ENCODE results near the gene ANKRD50. TPM values are rescaled to one million over a fixed set of nuclear protein-coding genes. Genes with fewer than 3 reads are reported as not detected.

The ANKRD50 gene
- total and polyA plus RNA-seq, 2 of the 13 experiments (the other 11 are each of a cell fraction or from before 2014, with no cell fraction given) = 2.4 to 4.4 TPM

- Histone ChIP-seq H3K36me3 (replicated peaks in 1 of 2; ENCODE audit: control insufficient read depth in 1 of 2, insufficient read depth in 2 of 2, low read length in 2 of 2) (no peaks in the 10 kb centered on the region), H3K4me1 (ENCODE audit: insufficient read depth, low read length) (no peaks in the 10 kb centered on the region), H3K4me2 (ENCODE audit: low read depth, low read length) (no peak overlapping the region), H4K20me1 (ENCODE audit: insufficient read depth, low read length) (no peaks in the 10 kb centered on the region), H3K4me3 (replicated peaks in 1 of 3; ENCODE audit: insufficient read depth in 1 of 3, low read depth in 2 of 3, low read length in 3 of 3) (no peak overlapping the region), H3K9me3 (ENCODE audit: low read length) (no peaks in the 10 kb centered on the region), H3K9ac (ENCODE audit: insufficient read depth, low read depth, low read length) (no peak overlapping the region), H3K27me3 (ENCODE audit: control insufficient read depth in 1 of 2, insufficient read depth in 2 of 2, low read length in 2 of 2) (no peaks in the 10 kb centered on the region; a peak in 1 of 5 replicates), H3K27ac (ENCODE audit: extremely low read length, insufficient read depth, low read length) (no peak overlapping the region), H3K79me2 (ENCODE audit: insufficient read depth, low read length) (no peaks in the 10 kb centered on the region), H2AFZ (ENCODE audit: low read length) (no peak overlapping the region)
- 52% methylated on average over 4 of the region's 4 CpGs for WGBS (ENCODE audit: low lambda C conversion rate)
- no peak for TF ChIP-seq ZNF503 (CRISPR knock-in tag; IDR thresholded peaks at IDR 0.05)
- TF ChIP-seq, protein P1, sequence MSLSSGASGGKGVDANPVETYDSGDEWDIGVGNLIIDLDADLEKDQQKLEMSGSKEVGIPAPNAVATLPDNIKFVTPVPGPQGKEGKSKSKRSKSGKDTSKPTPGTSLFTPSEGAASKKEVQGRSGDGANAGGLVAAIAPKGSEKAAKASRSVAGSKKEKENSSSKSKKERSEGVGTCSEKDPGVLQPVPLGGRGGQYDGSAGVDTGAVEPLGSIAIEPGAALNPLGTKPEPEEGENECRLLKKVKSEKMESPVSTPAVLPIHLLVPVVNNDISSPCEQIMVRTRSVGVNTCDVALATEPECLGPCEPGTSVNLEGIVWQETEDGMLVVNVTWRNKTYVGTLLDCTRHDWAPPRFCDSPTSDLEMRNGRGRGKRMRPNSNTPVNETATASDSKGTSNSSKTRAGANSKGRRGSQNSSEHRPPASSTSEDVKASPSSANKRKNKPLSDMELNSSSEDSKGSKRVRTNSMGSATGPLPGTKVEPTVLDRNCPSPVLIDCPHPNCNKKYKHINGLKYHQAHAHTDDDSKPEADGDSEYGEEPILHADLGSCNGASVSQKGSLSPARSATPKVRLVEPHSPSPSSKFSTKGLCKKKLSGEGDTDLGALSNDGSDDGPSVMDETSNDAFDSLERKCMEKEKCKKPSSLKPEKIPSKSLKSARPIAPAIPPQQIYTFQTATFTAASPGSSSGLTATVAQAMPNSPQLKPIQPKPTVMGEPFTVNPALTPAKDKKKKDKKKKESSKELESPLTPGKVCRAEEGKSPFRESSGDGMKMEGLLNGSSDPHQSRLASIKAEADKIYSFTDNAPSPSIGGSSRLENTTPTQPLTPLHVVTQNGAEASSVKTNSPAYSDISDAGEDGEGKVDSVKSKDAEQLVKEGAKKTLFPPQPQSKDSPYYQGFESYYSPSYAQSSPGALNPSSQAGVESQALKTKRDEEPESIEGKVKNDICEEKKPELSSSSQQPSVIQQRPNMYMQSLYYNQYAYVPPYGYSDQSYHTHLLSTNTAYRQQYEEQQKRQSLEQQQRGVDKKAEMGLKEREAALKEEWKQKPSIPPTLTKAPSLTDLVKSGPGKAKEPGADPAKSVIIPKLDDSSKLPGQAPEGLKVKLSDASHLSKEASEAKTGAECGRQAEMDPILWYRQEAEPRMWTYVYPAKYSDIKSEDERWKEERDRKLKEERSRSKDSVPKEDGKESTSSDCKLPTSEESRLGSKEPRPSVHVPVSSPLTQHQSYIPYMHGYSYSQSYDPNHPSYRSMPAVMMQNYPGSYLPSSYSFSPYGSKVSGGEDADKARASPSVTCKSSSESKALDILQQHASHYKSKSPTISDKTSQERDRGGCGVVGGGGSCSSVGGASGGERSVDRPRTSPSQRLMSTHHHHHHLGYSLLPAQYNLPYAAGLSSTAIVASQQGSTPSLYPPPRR (CRISPR knock-in tag; IDR thresholded peaks at IDR 0.05; ENCODE audit: borderline replicate concordance) = no peak
- BruUV-seq (replicated peaks) = no TSS peak
- ATAC-seq (no peak), FAIRE-seq (no peak), DNase-seq (ENCODE audit: low spot score) (no peak)
- in situ Hi-C loops (cut with HindIII; ENCODE audit: extremely low pct_ligation_motif_present, low pct_unique_long_range_greater_than_20kb) (no loop called here), intact Hi-C loops (cut with micrococcal nuclease; ENCODE audit: unreplicated experiment) (no loop called here)
- ChIA-PET CTCF (ENCODE audit: low intra/inter-chr PET ratio, low total read pairs) (no interaction called here), POLR2A (no interaction called here)
Observed at GRCh38 chr4:124641715-124642381, 70.7 kb downstream of the ANKRD50 start.
